ENCODE measurements around the gene CDC42SE2.
"Not testable (repeated sequence)": the region's sequence is repeated elsewhere in the genome, so short reads cannot be mapped to it uniquely, and the experiment has no call there.

CDC42SE2 gene

GRCh38 chr5:131392466-131393095 is 128.7 kb downstream of the CDC42SE2 start:
- no peak for DNase-seq (ENCODE audit: low read depth)

DNA sequence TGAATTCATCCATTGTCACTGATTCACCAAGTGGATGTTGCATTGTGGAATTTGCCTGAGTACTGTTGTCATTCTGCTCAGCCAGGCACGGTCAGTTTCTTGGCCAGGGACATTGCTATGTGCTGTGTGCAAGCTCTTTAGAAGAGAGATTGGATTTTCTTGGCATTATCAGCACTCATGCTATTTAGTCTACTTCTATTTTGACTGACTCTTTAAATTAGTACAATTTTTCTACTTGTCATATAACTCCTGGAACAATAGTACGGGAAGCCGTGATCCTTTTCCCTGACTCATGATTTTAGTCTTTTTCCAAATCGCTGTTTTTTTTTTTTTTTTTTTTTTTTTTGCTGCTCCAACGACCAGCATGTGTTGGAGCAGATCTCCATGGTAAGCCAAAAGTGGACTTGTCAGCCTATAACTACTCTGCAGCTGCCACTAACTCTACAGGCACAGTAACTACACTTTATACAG is 129.7 kb downstream of the CDC42SE2 start:
- DNase-seq (ENCODE audit: low read depth): no peak

DNA sequence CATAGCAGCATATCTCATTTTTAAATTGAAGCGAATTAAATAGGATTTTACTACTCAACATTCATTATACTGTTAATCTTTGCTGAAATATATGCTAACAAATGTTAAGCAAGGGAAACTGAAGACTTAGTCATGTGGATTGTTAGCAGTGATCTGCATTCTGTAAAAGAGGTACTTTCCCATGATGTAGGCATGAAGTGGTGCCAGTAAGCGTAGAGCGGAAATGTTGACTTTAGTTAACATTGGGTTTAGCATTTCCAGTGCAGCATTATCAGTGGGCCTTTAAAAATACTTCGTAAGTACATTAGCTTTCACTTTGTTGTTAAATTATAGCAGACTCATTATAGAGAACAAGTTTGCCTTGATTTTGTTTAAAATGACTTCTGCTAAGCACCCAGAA is 130.3 kb downstream of the CDC42SE2 start:
- peak; percentile 51 for DNase-seq (ENCODE audit: low read depth)

GRCh38 chr5:131396015-131396414 is 132.2 kb downstream of the CDC42SE2 start:
- DNase-seq (ENCODE audit: low read depth): no peak

GRCh38 chr5:131396630-131397273 is 132.9 kb downstream of the CDC42SE2 start:
- no peak for DNase-seq (ENCODE audit: low read depth)

DNA sequence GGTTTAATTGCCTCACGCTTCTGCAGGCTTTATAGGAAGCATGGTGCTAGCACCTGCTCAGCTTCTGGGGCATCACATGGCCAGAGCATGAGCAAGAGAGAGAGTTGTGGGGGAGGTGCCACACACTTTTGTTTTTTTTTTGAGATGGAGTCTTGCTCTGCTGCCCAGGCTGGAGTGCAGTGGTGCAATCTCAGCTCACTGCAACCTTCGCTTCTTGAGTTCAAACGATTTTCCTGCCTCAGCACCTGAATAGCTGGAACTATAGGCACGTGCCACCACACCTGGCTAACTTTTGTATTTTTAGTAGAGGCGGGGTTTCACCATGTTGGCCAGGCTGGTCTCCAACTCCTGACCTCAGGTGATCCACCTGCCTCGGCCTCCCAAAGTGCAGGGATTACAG is 135.2 kb downstream of the CDC42SE2 start:
- DNase-seq (ENCODE audit: low read depth): not testable (repeated sequence)

GRCh38 chr5:131400585-131400984 is 136.7 kb downstream of the CDC42SE2 start:
- DNase-seq (ENCODE audit: low read depth): no peak

DNA sequence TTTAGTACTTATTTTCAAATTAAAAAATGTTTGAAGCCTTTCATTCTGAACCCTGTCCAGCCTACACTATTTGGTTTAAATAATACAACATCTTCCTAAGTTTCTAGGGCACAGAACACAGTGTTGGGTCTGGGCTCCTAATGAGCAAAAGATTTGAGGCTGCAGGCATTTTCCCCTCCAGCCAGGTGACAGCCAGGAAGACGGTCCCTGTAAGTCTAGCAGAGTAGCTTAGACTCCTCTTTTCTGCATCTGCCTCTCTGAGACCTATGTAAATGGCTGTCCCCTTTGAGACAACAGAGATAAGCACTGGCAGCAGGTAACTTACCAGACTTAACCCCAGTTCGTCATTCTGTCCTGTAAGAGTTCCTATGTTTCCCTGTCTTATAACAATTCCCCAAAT is 141.8 kb downstream of the CDC42SE2 start:
- no peak for DNase-seq (ENCODE audit: low read depth)

- DNase-seq (ENCODE audit: low read depth): no peak
These were observed 142.2 kb downstream of the CDC42SE2 start for GRCh38 chr5:131406076-131406475.

GRCh38 chr5:131406975-131407638 is 143.3 kb downstream of the CDC42SE2 start:
- DNase-seq (ENCODE audit: low read depth): no peak

DNA sequence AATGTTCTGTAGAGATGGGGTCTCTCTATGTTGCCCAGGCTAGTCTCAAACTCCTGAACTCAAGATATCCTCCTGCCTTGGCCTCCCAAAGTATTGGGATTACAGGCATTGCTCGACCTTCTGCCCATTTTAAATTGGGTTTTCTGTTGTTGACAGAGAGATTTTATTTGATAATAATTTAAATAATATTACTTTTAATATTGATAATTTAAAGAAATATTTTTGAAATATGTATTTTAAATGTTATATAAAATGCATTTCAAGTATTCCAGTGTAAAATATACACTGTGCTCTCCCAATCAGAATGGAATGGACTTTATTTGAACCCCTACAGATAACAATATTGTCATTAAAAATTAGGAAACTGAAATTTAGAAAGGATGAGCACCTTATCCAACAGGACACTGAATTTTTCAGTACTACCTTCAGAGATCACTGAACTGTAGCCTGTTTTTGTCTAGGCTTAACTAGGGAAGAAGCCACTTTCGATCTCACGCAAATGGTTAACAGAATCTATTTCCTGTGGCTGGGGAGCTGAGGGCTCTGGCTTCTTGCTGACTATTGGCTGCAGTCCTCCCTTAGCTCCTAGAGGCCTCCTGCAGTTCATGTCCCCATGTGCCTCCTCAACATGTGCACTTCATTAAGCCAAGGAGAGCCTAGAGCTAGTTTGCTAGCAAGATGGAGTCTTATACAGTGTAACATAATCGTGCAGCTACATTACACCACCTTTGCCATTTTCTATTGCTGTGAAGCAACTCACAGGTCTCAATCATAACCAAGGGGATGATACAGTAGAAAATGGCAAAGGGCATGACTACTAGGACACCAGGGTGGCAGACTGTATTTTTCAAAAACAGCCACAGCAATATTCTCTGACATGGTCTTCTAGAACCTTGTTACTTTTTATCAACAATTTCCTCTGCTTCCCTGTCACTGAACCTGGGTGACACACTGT is 150.0 kb downstream of the CDC42SE2 start:
- DNase-seq (ENCODE audit: low read depth): no peak

DNA sequence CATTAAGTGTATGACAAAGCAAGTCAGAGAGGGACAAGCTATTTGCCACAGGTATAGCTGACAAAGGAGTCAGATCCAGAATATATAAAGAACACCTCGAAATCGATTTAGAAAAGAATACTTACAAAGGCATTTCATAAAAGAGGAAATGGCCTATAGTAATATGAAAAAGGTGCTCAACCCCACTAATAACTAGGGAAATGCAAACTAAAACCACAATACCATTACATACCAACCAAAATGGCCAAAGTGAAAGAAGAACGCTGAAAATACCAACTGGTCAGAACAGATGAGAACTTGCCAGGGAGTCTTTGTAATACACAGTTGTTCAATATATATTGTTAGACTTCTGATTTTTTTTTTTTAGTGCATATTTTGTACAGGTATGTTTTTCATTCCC is 152.9 kb downstream of the CDC42SE2 start:
- DNase-seq (ENCODE audit: low read depth): no peak

DNA sequence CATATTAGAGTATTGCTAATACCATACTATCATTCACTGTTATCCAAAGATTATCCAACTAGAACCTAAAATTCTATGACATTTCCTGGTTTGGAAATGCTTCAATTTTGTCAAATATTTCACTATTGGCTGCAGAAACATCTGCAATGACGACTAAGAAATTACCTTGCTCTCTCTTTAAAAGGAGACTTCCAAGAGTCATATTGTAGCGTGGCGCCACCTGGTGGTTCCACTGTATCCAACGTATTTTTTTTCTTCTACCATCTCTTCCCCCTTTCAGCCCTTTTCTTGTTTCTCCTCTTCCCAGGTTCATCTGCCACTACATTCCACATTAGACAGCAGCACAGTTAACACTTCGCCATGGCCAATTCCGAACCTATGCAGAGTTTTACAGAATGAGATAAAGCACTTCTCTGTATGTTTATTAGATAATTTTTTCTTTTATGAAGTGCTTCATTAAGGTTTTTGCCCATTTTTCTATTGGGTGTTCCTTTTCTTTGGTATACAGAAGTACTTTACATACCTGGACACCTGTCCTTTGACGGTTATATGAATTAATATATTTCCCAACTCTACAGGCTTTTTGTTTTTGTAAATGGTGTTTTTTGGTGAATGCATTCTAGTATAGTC is 153.5 kb downstream of the CDC42SE2 start:
- peak; percentile 75 for DNase-seq (ENCODE audit: low read depth)

DNA sequence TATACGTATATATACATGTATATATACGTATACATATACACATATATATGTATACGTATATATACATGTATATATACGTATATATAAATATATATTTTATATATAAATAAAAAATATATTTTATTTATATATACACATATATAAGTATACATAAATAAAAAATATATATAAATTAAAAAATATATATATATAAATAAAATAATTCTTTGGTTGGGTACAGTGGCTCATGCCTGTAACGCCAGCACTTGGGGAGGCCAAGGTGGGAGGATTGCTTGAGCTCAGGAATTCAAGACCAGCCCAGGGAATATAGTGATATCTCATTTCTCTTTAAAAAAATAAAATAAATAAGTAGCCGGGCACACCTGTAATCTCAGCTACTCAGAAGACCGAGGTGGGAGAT is 155.0 kb downstream of the CDC42SE2 start:
- no peak for DNase-seq (ENCODE audit: low read depth)

GRCh38 chr5:131419877-131420276 is 156.0 kb downstream of the CDC42SE2 start:
- DNase-seq (ENCODE audit: low read depth): no peak

- DNase-seq (ENCODE audit: low read depth): no peak
These were observed 159.2 kb downstream of the CDC42SE2 start for GRCh38 chr5:131423056-131423455.

- DNase-seq (ENCODE audit: low read depth): no peak
These were observed 162.2 kb downstream of the CDC42SE2 start for GRCh38 chr5:131426011-131426410.

DNA sequence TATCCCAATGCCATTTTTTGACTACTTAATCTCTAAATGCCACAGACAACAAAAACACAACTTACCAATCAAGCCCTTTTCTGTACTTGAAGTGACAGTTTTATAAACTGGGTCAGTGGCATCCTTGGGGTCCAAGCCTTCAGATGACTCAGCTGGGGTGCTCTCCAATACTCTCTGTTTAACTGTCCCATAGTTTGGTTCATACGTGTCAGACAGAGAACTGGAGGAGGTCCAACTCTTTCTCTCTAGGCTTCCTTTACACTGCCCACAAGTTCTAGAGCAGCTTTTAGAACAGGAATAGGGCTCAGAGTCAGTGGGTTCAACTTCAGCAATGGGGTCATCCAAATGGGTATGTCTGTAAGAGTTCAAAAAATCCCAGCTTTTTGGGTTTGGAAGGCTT is 166.9 kb downstream of the CDC42SE2 start:
- DNase-seq (ENCODE audit: low read depth): no peak

GRCh38 chr5:131431794-131432193 is 167.9 kb downstream of the CDC42SE2 start:
- no peak for DNase-seq (ENCODE audit: low read depth)

DNA sequence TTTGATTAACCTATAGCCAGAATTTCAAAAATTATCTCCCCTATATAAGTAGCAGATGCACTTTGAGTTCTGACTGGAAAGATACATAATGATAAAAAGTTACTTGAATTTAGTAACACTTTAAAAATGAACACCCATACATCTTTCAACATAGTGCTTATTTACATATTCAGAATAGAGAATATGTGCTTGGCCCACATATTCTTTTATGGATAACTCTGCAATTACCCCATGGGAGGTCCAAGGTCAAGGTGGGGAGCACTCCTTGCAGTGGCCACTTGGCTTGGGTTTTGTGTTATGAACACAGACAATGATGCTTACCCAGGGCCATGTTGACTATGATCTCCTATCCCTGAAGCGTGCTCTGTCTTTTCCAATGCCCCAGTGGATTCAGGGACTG is 169.3 kb downstream of the CDC42SE2 start:
- DNase-seq (ENCODE audit: low read depth): no peak

GRCh38 chr5:131436081-131436480 is 172.2 kb downstream of the CDC42SE2 start:
- no peak for DNase-seq (ENCODE audit: low read depth)

- no peak for DNase-seq (ENCODE audit: low read depth)
These were observed 177.3 kb downstream of the CDC42SE2 start for GRCh38 chr5:131441184-131441583.

All from stimulated activated CD4-positive, alpha-beta T cell treated with anti-CD3 and anti-CD28 coated beads, Interleukin-2, amount 100 ng/mL, for 4 hours (primary cell).